ENCODE results near the gene COL6A1. TPM values are rescaled to one million over a fixed set of nuclear protein-coding genes. Genes with fewer than 3 reads are reported as not detected.

Gene COL6A1
- total and polyA plus RNA-seq, 2 of the 13 experiments (the other 11 are each of a cell fraction or from before 2014, with no cell fraction given), result 3.1 to 4.8 TPM

- no peak for TF ChIP-seq ATF2 (CRISPR knock-in tag; IDR thresholded peaks at IDR 0.05)
These were observed 4.1 kb downstream of the COL6A1 start (continued) for GRCh38 chr21:45985471-45986315.

- ATAC-seq (no peak), FAIRE-seq (no peak), DNase-seq (ENCODE audit: low spot score) (no peak)
- Histone ChIP-seq H2AFZ (ENCODE audit: low read length) (no peak overlapping the region), H3K27me3 (ENCODE audit: control insufficient read depth in 1 of 2, insufficient read depth in 2 of 2, low read length in 2 of 2) (peaks cover 3 to 12% of the 10 kb centered on the region in 2 experiments; a peak in 4 of 5 replicates), H4K20me1 (ENCODE audit: insufficient read depth, low read length) (no peaks in the 10 kb centered on the region), H3K79me2 (ENCODE audit: insufficient read depth, low read length) (no peaks in the 10 kb centered on the region), H3K4me2 (ENCODE audit: low read depth, low read length) (no peak overlapping the region), H3K4me1 (ENCODE audit: insufficient read depth, low read length) (peaks cover 9% of the 10 kb centered on the region), H3K9me3 (ENCODE audit: low read length) (no peaks in the 10 kb centered on the region), H3K4me3 (replicated peaks in 1 of 3; ENCODE audit: insufficient read depth in 1 of 3, low read depth in 2 of 3, low read length in 3 of 3) (no peak overlapping the region), H3K9ac (ENCODE audit: insufficient read depth, low read depth, low read length) (no peak overlapping the region), H3K27ac (ENCODE audit: extremely low read length, insufficient read depth, low read length) (no peak overlapping the region), H3K36me3 (replicated peaks in 1 of 2; ENCODE audit: control insufficient read depth in 1 of 2, insufficient read depth in 2 of 2, low read length in 2 of 2) (no peaks in the 10 kb centered on the region)
- ChIA-PET POLR2A (no interaction called here), CTCF (ENCODE audit: low intra/inter-chr PET ratio, low total read pairs) (no interaction called here)
- in situ Hi-C loops (cut with HindIII; ENCODE audit: extremely low pct_ligation_motif_present, low pct_unique_long_range_greater_than_20kb), result no loop called here
- BruUV-seq (replicated peaks), result no TSS peak
- intact Hi-C loops (cut with micrococcal nuclease; ENCODE audit: unreplicated experiment), result no loop called here
- WGBS (ENCODE audit: low lambda C conversion rate), result 96% methylated on average over 11 of the region's 36 CpGs
- no peak for TF ChIP-seq CCAR2 (optimal IDR thresholded peaks at IDR 0.05; ENCODE audit: low read depth, low read length)
- TF ChIP-seq ZNF263 (CRISPR knock-in tag; IDR thresholded peaks at IDR 0.05), result no peak
- TF ChIP-seq PBX3 (CRISPR knock-in tag; IDR thresholded peaks at IDR 0.05; ENCODE audit: borderline replicate concordance), result no peak
- TF ChIP-seq PHF21A (CRISPR knock-in tag; IDR thresholded peaks at IDR 0.05), result no peak
- TF ChIP-seq KLF6 (CRISPR knock-in tag; IDR thresholded peaks at IDR 0.05), result no peak
- TF ChIP-seq, protein P1, sequence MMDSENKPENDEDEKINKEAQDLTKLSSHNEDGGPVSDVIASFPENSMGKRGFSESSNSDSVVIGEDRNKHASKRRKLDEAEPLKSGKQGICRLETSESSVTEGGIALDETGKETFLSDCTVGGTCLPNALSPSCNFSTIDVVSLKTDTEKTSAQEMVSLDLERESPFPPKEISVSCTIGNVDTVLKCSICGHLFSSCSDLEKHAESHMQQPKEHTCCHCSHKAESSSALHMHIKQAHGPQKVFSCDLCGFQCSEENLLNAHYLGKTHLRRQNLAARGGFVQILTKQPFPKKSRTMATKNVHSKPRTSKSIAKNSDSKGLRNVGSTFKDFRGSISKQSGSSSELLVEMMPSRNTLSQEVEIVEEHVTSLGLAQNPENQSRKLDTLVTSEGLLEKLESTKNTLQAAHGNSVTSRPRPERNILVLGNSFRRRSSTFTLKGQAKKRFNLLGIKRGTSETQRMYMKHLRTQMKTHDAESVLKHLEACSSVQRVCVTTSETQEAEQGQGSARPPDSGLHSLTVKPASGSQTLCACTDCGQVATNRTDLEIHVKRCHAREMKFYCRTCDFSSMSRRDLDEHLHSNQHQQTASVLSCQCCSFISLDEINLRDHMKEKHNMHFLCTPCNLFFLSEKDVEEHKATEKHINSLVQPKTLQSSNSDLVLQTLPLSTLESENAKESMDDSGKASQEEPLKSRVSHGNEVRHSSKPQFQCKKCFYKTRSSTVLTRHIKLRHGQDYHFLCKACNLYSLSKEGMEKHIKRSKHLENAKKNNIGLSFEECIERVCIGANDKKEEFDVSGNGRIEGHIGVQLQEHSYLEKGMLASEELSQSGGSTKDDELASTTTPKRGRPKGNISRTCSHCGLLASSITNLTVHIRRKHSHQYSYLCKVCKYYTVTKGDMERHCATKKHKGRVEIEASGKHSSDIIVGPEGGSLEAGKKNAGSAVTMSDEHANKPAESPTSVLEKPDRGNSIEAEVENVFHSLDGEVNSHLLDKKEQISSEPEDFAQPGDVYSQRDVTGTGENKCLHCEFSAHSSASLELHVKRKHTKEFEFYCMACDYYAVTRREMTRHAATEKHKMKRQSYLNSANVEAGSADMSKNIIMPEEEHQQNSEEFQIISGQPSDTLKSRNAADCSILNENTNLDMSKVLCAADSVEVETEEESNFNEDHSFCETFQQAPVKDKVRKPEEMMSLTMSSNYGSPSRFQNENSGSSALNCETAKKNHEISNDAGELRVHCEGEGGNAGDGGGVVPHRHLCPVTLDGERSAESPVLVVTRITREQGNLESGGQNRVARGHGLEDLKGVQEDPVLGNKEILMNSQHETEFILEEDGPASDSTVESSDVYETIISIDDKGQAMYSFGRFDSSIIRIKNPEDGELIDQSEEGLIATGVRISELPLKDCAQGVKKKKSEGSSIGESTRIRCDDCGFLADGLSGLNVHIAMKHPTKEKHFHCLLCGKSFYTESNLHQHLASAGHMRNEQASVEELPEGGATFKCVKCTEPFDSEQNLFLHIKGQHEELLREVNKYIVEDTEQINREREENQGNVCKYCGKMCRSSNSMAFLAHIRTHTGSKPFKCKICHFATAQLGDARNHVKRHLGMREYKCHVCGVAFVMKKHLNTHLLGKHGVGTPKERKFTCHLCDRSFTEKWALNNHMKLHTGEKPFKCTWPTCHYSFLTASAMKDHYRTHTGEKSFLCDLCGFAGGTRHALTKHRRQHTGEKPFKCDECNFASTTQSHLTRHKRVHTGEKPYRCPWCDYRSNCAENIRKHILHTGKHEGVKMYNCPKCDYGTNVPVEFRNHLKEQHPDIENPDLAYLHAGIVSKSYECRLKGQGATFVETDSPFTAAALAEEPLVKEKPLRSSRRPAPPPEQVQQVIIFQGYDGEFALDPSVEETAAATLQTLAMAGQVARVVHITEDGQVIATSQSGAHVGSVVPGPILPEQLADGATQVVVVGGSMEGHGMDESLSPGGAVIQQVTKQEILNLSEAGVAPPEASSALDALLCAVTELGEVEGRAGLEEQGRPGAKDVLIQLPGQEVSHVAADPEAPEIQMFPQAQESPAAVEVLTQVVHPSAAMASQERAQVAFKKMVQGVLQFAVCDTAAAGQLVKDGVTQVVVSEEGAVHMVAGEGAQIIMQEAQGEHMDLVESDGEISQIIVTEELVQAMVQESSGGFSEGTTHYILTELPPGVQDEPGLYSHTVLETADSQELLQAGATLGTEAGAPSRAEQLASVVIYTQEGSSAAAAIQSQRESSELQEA (CRISPR knock-in tag; IDR thresholded peaks at IDR 0.05; ENCODE audit: not compliant biosample characterization), result no peak
- TF ChIP-seq GLMP (CRISPR knock-in tag; IDR thresholded peaks at IDR 0.05; ENCODE audit: borderline replicate concordance), result no peak
These were observed 4.9 kb downstream of the COL6A1 start for GRCh38 chr21:45986316-45987051.

Measured in HepG2 (cell line).